DND-41 (cell line): ENCODE measurements around the gene TAF1A.

Experiments
- ATAC-seq: fragments of 200-7000 bp; cut with Tn5 transposase; 3 replicates; pipeline ENCODE4 v1.9.1; 2021; ENCODE audit warnings: low read depth; ENCODE audit not compliant: insufficient read depth
- DNase-seq: peaks from one replicate; pipeline ENCODE4 v3.0.0-alpha.2; 2020
- H2AFZ ChIP-seq: 2 replicates; pipeline ENCODE4 v1.6.0; 2012; ENCODE audit warnings: low read depth, low read length
- H3K27ac ChIP-seq: 2 replicates; pipeline ENCODE4 v1.5.1; 2012; ENCODE audit warnings: low read length, inconsistent platforms
- H3K27me3 ChIP-seq: fragments of 200-600 bp; sonication (generic); 2 replicates; pipeline ENCODE4 v1.6.0; 2012; ENCODE audit warnings: low read length, mild to moderate bottlenecking, inconsistent platforms; ENCODE audit not compliant: insufficient read depth, poor library complexity
- H3K36me3 ChIP-seq: 2 replicates; pipeline ENCODE4 v1.5.1; 2012; ENCODE audit warnings: low read length, inconsistent platforms; ENCODE audit not compliant: insufficient read depth
- H3K4me1 ChIP-seq: 2 replicates; pipeline ENCODE4 v1.5.1; 2012; ENCODE audit warnings: mild to moderate bottlenecking, low read length; ENCODE audit not compliant: insufficient read depth
- H3K4me2 ChIP-seq: 2 replicates; pipeline ENCODE4 v1.6.0; 2012; ENCODE audit warnings: mild to moderate bottlenecking, moderate library complexity, low read length, inconsistent platforms; ENCODE audit not compliant: insufficient read depth
- H3K4me3 ChIP-seq, 2 experiments: fragments of 200-600 bp in 1 of 2; shearing (Covaris generic) in 1 of 2; 2 replicates each; pipeline ENCODE4 v1.5.1; 2012 to 2016; ENCODE audit warnings: inconsistent platforms in 2 of 2, low read length in 2 of 2, mild to moderate bottlenecking in 2 of 2, low read depth in 1 of 2, moderate library complexity in 1 of 2
- H3K79me2 ChIP-seq: 2 replicates; pipeline ENCODE4 v1.6.0; 2012; ENCODE audit warnings: low read length, inconsistent platforms; ENCODE audit not compliant: insufficient read depth
- H3K9ac ChIP-seq: 2 replicates; pipeline ENCODE4 v1.6.0; 2012; ENCODE audit warnings: low read depth, mild to moderate bottlenecking, inconsistent platforms, low read length, moderate library complexity
- H3K9me3 ChIP-seq: 2 replicates; pipeline ENCODE4 v1.5.1; 2012; ENCODE audit warnings: low read length, moderate library complexity, mild to moderate bottlenecking, inconsistent platforms; ENCODE audit not compliant: insufficient read depth, severe bottlenecking
- H4K20me1 ChIP-seq: 2 replicates; pipeline ENCODE4 v1.6.0; 2012; ENCODE audit warnings: low read length; ENCODE audit not compliant: insufficient read depth
- CTCF ChIP-seq: IDR thresholded peaks from 2 replicates; pipeline ENCODE4 v1.5.1; 2012; ENCODE audit warnings: borderline replicate concordance, low read length, moderate library complexity, mild to moderate bottlenecking; ENCODE audit not compliant: poor library complexity, severe bottlenecking; ENCODE audit errors: extremely low read depth
- EZH2 ChIP-seq: IDR thresholded peaks from 3 replicates; pipeline ENCODE4 v1.6.1; 2012; ENCODE audit warnings: borderline replicate concordance, low read depth, mild to moderate bottlenecking, moderate library complexity, low read length, inconsistent platforms; ENCODE audit not compliant: severe bottlenecking

TAF1A gene

GRCh38 chr1:222606757-222607156 lies 17.0 kb upstream of the TAF1A start:
- no peaks in the 10 kb centered on the region for H4K20me1 ChIP-seq
- ATAC-seq, result no peak
- H3K9me3 ChIP-seq, result no peaks in the 10 kb centered on the region
- no peak for TF ChIP-seq EZH2
- TF ChIP-seq CTCF, result no peak
- H3K79me2 ChIP-seq, result no peaks in the 10 kb centered on the region
- H3K4me1 ChIP-seq, result no peaks in the 10 kb centered on the region
- H3K4me3 ChIP-seq, result no peak overlapping the region
- no peak overlapping the region for H3K4me2 ChIP-seq
- no peak overlapping the region for H3K9ac ChIP-seq
- DNase-seq, result no peak
- no peaks in the 10 kb centered on the region for H3K36me3 ChIP-seq
- H3K27ac ChIP-seq, result no peak overlapping the region
- no peak overlapping the region for H2AFZ ChIP-seq
- no peaks in the 10 kb centered on the region for H3K27me3 ChIP-seq

GRCh38 chr1:222601257-222601656 lies 11.5 kb upstream of the TAF1A start:
- Histone ChIP-seq H2AFZ (no peak overlapping the region), H3K79me2 (no peaks in the 10 kb centered on the region), H3K27ac (no peak overlapping the region), H3K9me3 (no peaks in the 10 kb centered on the region), H3K27me3 (no peaks in the 10 kb centered on the region), H4K20me1 (no peaks in the 10 kb centered on the region), H3K36me3 (no peaks in the 10 kb centered on the region), H3K4me3 (no peak overlapping the region), H3K4me2 (no peak overlapping the region), H3K9ac (no peak overlapping the region), H3K4me1 (no peaks in the 10 kb centered on the region)
- TF ChIP-seq CTCF (no peak), EZH2 (no peak)
- no peak for DNase-seq
- ATAC-seq, result no peak

- TF ChIP-seq CTCF (no peak), EZH2 (no peak)
- H3K9me3 ChIP-seq, result no peaks in the 10 kb centered on the region
- H3K4me3 ChIP-seq, result no peak overlapping the region
- no peaks in the 10 kb centered on the region for H3K4me1 ChIP-seq
- H3K79me2 ChIP-seq, result no peaks in the 10 kb centered on the region
- no peak for ATAC-seq
- no peaks in the 10 kb centered on the region for H3K36me3 ChIP-seq
- H3K4me2 ChIP-seq, result no peak overlapping the region
- H2AFZ ChIP-seq, result no peak overlapping the region
- H3K27ac ChIP-seq, result no peak overlapping the region
- DNase-seq, result no peak
- no peak overlapping the region for H3K9ac ChIP-seq
- no peaks in the 10 kb centered on the region for H4K20me1 ChIP-seq
- H3K27me3 ChIP-seq, result no peaks in the 10 kb centered on the region
Observed at GRCh38 chr1:222600281-222600680, 10.5 kb upstream of the TAF1A start.

GRCh38 chr1:222596696-222597095 lies 7.0 kb upstream of the TAF1A start:
- ATAC-seq, result no peak
- no peak for TF ChIP-seq CTCF
- no peak for TF ChIP-seq EZH2

More at GRCh38 chr1:222596696-222597095, 7.0 kb upstream of the TAF1A start:
- Histone ChIP-seq H3K27me3 (no peaks in the 10 kb centered on the region), H2AFZ (no peak overlapping the region), H4K20me1 (no peaks in the 10 kb centered on the region), H3K4me2 (no peak overlapping the region), H3K9me3 (no peaks in the 10 kb centered on the region), H3K79me2 (no peaks in the 10 kb centered on the region), H3K27ac (no peak overlapping the region), H3K9ac (no peak overlapping the region), H3K4me1 (no peaks in the 10 kb centered on the region), H3K4me3 (no peak overlapping the region), H3K36me3 (no peaks in the 10 kb centered on the region)
- DNase-seq, result no peak
